ENCODE measurements around the gene ACMSD. TPM values are rescaled to one million over a fixed set of nuclear protein-coding genes. Genes with fewer than 3 reads are reported as not detected.

The ACMSD gene
- total RNA-seq, 1 experiment from 2014 or later, result not detected

DNA sequence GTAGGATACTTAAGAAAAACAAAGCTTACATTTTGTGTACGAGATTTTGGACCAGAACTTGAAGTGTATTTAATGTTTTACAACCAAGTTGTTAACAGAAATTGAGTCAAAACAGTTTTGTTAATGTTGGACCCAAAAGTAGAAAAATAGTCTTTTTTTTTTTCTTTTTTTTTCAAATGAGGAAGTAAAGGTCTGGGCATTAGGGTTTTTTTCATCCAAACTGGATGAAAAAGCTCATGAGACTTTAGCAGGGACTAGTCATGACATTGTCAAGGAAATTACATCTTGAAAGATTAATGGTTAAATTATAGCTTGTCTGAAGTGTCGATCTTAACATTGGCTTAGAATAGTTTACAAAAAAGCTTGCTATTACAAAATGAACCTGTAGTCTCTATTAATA is 112.5 kb downstream of the ACMSD start:
- peaks cover 71% of the 10 kb centered on the region for H3K36me3 ChIP-seq (ENCODE audit: low read depth, low read length)
- no TSS peak for BruUV-seq (replicated peaks)
- no peak overlapping the region for H3K9ac ChIP-seq (ENCODE audit: low read length)
- no peaks in the 10 kb centered on the region for H3K4me1 ChIP-seq (ENCODE audit: insufficient read depth, low read length)
- H3K9me2 ChIP-seq (replicated peaks; ENCODE audit: low read length), result no peaks in the 10 kb centered on the region
- no peak overlapping the region for H3K4me3 ChIP-seq (ENCODE audit: low read length)
- H3K4me2 ChIP-seq (ENCODE audit: low read length), result no peak overlapping the region
- POLR2A ChIA-PET (ENCODE audit: unreplicated experiment), result no interaction called here
- H3K9me3 ChIP-seq (ENCODE audit: low read length), result no peaks in the 10 kb centered on the region
- H2AFZ ChIP-seq (ENCODE audit: low read length), result no peak overlapping the region
- H3K27me3 ChIP-seq (ENCODE audit: low read length), result no peaks in the 10 kb centered on the region
- CTCF ChIA-PET, result no interaction called here
- ATAC-seq (no peak), DNase-seq (no peak)
- TF ChIP-seq, protein P1, sequence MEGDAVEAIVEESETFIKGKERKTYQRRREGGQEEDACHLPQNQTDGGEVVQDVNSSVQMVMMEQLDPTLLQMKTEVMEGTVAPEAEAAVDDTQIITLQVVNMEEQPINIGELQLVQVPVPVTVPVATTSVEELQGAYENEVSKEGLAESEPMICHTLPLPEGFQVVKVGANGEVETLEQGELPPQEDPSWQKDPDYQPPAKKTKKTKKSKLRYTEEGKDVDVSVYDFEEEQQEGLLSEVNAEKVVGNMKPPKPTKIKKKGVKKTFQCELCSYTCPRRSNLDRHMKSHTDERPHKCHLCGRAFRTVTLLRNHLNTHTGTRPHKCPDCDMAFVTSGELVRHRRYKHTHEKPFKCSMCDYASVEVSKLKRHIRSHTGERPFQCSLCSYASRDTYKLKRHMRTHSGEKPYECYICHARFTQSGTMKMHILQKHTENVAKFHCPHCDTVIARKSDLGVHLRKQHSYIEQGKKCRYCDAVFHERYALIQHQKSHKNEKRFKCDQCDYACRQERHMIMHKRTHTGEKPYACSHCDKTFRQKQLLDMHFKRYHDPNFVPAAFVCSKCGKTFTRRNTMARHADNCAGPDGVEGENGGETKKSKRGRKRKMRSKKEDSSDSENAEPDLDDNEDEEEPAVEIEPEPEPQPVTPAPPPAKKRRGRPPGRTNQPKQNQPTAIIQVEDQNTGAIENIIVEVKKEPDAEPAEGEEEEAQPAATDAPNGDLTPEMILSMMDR (conservative IDR thresholded peaks at IDR 0.05; ENCODE audit: low read depth, low read length), result no peak
- no peak for TF ChIP-seq EZH2 (IDR thresholded peaks at IDR 0.05; ENCODE audit: low read length, unreplicated experiment)
- TF ChIP-seq EZH2phosphoT487 (IDR thresholded peaks at IDR 0.05; ENCODE audit: borderline replicate concordance, low read length), result no peak
- no peak overlapping the region for H3K27ac ChIP-seq (ENCODE audit: low read length)
- intact Hi-C loops (cut with micrococcal nuclease), result no loop called here
- no peaks in the 10 kb centered on the region for H3F3A ChIP-seq (ENCODE audit: low read length, unreplicated experiment)
- 0 out of 2 replicates have a peak, but pooled peaks cover 3% of the 10 kb centered on the region for H4K20me1 ChIP-seq (ENCODE audit: low read length)
- no peaks in the 10 kb centered on the region for H3K79me2 ChIP-seq (ENCODE audit: low read length)

Small RNAs within 50 kb of the gene (microRNA-seq; reads per million reads assigned to microRNA genes)
- gene MIR5590 (ENCODE audit: unreplicated experiment), result not detected

Other genes with a start within 250 kb of the ACMSD start
- 0.12 and 0.47 TPM in 2 replicates for gene TMEM163, start 119.6 kb upstream of the ACMSD start, total RNA-seq (2014; rRNA removed)
- gene CCNT2, start 80.2 kb downstream of the ACMSD start, total RNA-seq (2014; rRNA removed), result 16.2 and 18.9 TPM in 2 replicates
- gene MAP3K19, start 208.8 kb downstream of the ACMSD start, total RNA-seq (2014; rRNA removed), result not detected in 2 replicates
- gene RAB3GAP1, start 213.7 kb downstream of the ACMSD start, total RNA-seq (2014; rRNA removed), result 35.8 and 41.1 TPM in 2 replicates

Data from PC-3 (cell line).